IPS-15b (cell line): ENCODE measurements around the gene HES6.

Source experiments
- H3K27me3 ChIP-seq: one replicate; pipeline ENCODE4 v1.6.1; 2013; ENCODE audit warnings: low read length; ENCODE audit not compliant: control insufficient read depth, insufficient read depth
- H3K36me3 ChIP-seq: one replicate; pipeline ENCODE4 v1.6.1; 2013; ENCODE audit warnings: low read length; ENCODE audit not compliant: control insufficient read depth, insufficient read depth
- H3K4me1 ChIP-seq: one replicate; pipeline ENCODE4 v1.6.1; 2013; ENCODE audit warnings: mild to moderate bottlenecking, low read length; ENCODE audit not compliant: control insufficient read depth, insufficient read depth
- H3K4me3 ChIP-seq: one replicate; pipeline ENCODE4 v1.5.1; 2013; ENCODE audit warnings: low read depth, low read length
- H3K9ac ChIP-seq: one replicate; pipeline ENCODE4 v1.6.1; 2013; ENCODE audit warnings: low read depth, mild to moderate bottlenecking, low read length
- H3K9me3 ChIP-seq: one replicate; pipeline ENCODE4 v1.6.1; 2013; ENCODE audit warnings: mild to moderate bottlenecking, low read length; ENCODE audit not compliant: control insufficient read depth, insufficient read depth

Gene HES6

GRCh38 chr2:238257786-238258700, 18.2 kb upstream of the HES6 start:
- Histone ChIP-seq H3K27me3 (no peaks in the 10 kb centered on the region), H3K9ac (no peak overlapping the region), H3K9me3 (no peaks in the 10 kb centered on the region), H3K4me1 (no peaks in the 10 kb centered on the region), H3K4me3 (no peak overlapping the region), H3K36me3 (peaks cover 10% of the 10 kb centered on the region)

DNA sequence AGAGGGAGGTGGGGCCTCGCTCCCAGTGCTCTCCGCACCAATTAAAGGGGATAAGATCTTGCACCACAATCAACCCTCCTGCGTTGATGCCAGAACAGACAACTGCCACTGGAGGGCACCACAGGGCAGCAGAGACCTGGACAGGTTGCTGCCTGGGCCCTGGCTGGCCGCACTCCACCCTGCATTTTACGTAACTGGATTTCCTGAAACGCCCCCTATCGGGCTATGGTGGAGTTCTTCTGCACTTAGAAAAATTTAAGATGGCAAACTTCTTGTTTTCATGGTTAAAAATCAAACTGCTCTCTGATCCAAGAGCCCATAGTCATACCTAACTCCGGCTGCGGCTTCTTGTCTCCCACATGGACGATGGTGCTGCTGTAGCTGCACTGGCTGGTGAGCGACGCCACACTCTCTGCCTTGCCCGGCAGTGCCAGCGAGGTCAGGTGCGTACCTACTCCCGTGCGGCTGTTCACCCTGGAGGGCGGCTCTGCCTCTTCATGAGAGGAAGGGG, 16.8 kb upstream of the HES6 start:
- H3K9me3 ChIP-seq, result no peaks in the 10 kb centered on the region
- H3K36me3 ChIP-seq, result peaks cover 10% of the 10 kb centered on the region
- no peak overlapping the region for H3K4me3 ChIP-seq
- H3K27me3 ChIP-seq, result no peaks in the 10 kb centered on the region
- H3K4me1 ChIP-seq, result no peaks in the 10 kb centered on the region
- H3K9ac ChIP-seq, result no peak overlapping the region

DNA sequence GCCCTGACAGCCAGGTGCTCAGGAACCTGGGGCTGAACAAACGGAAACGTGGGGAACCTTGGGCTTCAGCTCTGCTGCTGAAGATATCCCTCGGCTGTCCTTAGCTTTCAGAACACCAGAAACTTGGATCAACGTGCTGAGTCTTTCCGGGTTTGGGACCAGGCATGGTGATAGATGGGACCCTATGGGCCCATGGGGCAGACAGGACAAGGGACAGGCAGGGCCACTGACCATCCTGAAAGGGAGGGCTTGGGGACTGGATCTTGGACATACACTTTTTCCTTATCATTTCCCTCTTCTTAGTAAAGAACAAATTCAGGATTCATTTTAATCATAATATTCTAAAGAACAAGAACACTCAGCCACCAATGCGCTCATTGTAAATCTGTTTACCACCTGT, 16.3 kb upstream of the HES6 start:
- Histone ChIP-seq H3K9ac (no peak overlapping the region), H3K4me1 (no peaks in the 10 kb centered on the region), H3K36me3 (peaks cover 9% of the 10 kb centered on the region), H3K4me3 (no peak overlapping the region), H3K9me3 (no peaks in the 10 kb centered on the region), H3K27me3 (no peaks in the 10 kb centered on the region)

GRCh38 chr2:238255636-238256035, 15.8 kb upstream of the HES6 start:
- Histone ChIP-seq H3K27me3 (no peaks in the 10 kb centered on the region), H3K36me3 (peaks cover 9% of the 10 kb centered on the region), H3K9me3 (no peaks in the 10 kb centered on the region), H3K9ac (no peak overlapping the region), H3K4me3 (no peak overlapping the region), H3K4me1 (no peaks in the 10 kb centered on the region)

GRCh38 chr2:238255151-238255551, 15.3 kb upstream of the HES6 start:
- H3K9ac ChIP-seq, result no peak overlapping the region
- peaks cover 9% of the 10 kb centered on the region for H3K36me3 ChIP-seq
- H3K27me3 ChIP-seq, result no peaks in the 10 kb centered on the region
- H3K4me3 ChIP-seq, result no peak overlapping the region
- H3K9me3 ChIP-seq, result no peaks in the 10 kb centered on the region
- H3K4me1 ChIP-seq, result no peaks in the 10 kb centered on the region

GRCh38 chr2:238254095-238254723, 14.4 kb upstream of the HES6 start:
- no peaks in the 10 kb centered on the region for H3K9me3 ChIP-seq
- H3K27me3 ChIP-seq, result no peaks in the 10 kb centered on the region
- no peaks in the 10 kb centered on the region for H3K4me1 ChIP-seq
- H3K36me3 ChIP-seq, result peaks cover 7% of the 10 kb centered on the region
- H3K4me3 ChIP-seq, result no peak overlapping the region
- H3K9ac ChIP-seq, result no peak overlapping the region

GRCh38 chr2:238252766-238253630, 13.2 kb upstream of the HES6 start:
- Histone ChIP-seq H3K9ac (no peak overlapping the region), H3K9me3 (no peaks in the 10 kb centered on the region), H3K27me3 (no peaks in the 10 kb centered on the region), H3K36me3 (peaks cover 5% of the 10 kb centered on the region), H3K4me1 (no peaks in the 10 kb centered on the region), H3K4me3 (no peak overlapping the region)

DNA sequence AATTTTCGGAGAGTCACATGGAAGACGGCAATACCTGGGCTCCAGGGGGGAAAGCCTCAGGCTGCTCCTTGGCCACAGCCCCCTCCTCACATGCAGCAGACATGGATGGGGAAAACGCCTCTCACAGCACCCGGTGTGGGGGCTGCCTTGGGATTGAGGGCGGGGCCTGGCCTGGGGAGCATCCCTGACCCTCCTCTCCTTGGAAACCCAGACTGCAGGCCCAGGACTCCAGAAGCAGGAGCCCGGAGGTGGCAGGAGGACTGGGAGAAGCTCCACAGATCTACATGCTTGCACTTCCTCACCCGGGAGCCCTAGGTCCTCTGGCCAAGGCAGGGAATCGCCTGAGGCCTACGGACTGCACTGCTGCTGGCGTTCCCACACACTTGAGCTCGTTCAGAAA, 12.1 kb upstream of the HES6 start:
- Histone ChIP-seq H3K9ac (no peak overlapping the region), H3K9me3 (no peaks in the 10 kb centered on the region), H3K4me1 (no peaks in the 10 kb centered on the region), H3K4me3 (no peak overlapping the region), H3K27me3 (no peaks in the 10 kb centered on the region), H3K36me3 (peaks cover 5% of the 10 kb centered on the region)

DNA sequence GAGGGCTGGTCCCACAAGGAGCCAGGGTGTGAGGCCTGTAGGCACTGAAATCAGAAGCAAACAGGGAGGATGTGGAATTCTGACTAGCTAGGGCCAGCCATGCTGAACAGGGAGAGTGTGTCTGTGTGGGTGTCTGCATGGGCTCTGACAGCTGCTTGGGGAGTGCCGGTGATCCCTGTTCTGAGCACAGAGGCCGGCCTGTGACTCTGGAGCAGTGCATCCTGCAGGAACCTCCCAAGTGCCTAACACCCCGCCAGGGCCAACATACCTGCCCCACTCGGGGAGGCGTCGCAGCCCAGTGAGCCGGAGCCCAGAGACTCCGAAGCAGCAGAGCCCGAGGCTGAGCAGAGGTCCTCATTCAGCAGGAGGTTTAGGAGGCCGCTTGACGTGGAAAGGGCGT, 11.5 kb upstream of the HES6 start:
- Histone ChIP-seq H3K9me3 (no peaks in the 10 kb centered on the region), H3K36me3 (peaks cover 5% of the 10 kb centered on the region)

DNA sequence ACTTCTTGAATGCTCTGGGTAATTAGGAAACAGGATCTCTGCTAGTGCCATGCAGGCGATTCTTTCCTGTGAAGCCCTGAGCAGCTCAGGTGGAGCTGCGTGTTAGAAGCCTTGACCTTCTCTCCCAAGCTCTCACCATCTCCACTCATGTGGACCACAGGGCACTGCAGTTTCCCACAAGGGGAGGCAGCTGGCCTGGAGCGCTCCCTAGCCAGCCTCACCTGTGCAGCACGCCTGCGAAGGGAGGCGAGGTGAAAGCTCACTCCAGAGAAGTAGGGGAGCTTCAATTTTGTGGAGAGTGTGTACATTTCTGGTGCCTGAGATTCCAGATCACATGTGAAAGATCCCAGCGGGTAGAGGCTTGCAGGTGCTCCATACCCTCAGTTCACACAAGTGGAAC, 11.1 kb upstream of the HES6 start:
- H3K4me3 ChIP-seq, result no peak overlapping the region
- H3K4me1 ChIP-seq, result no peaks in the 10 kb centered on the region
- peaks cover 5% of the 10 kb centered on the region for H3K36me3 ChIP-seq
- no peaks in the 10 kb centered on the region for H3K27me3 ChIP-seq
- H3K9me3 ChIP-seq, result no peaks in the 10 kb centered on the region
- H3K9ac ChIP-seq, result no peak overlapping the region

More for the DNA sequence above, 11.5 kb upstream of the HES6 start:
- H3K4me3 ChIP-seq, result no peak overlapping the region
- no peak overlapping the region for H3K9ac ChIP-seq
- no peaks in the 10 kb centered on the region for H3K4me1 ChIP-seq
- H3K27me3 ChIP-seq, result no peaks in the 10 kb centered on the region

DNA sequence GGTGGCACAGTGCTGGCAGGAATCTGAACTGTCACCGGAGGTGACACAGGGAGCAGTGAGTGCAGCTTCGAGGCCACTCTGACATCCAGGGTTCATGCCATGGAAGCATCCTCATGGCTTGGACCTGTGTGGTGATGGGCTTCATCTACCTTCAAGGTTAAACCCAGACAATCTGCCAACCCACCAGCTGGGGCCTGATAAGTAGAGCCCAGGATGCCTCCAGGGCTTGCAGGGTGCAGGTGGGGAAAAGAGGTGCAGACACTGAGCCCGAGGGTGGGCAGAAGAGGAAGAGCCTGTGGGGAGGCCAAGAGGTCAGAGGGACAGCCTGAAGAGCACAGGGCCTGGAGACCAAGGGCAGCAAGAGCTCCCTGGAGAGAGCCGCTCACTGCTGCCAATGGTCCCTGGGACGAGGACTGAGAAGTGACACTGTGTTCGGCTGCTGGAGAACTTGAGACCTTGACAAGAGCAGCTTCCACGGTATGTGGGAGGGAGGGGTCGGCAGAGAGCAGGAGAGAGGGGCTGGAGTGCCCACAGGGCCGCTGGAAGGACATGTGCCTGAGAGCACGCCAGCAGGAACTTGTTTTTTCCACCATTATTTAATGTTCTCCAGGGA, 8.1 kb upstream of the HES6 start:
- H3K4me1 ChIP-seq, result no peaks in the 10 kb centered on the region
- H3K27me3 ChIP-seq, result no peaks in the 10 kb centered on the region
- no peaks in the 10 kb centered on the region for H3K9me3 ChIP-seq
- H3K36me3 ChIP-seq, result peaks cover 8% of the 10 kb centered on the region
- H3K9ac ChIP-seq, result no peak overlapping the region
- no peak overlapping the region for H3K4me3 ChIP-seq
